SK-N-SH (cell line): ENCODE data around the gene SEBOX.

Source experiments
- EP300 ChIP-seq, 2 experiments: IDR thresholded peaks; 2 replicates each; pipeline versions ENCODE4 v1.4.0 to v1.6.1; 2012; ENCODE audit warnings: borderline replicate concordance in 1 of 2, low read depth in 1 of 2, low read length in 1 of 2
- EZH2phosphoT487 ChIP-seq: fragments of 200-600 bp; sonication (generic); IDR thresholded peaks from 2 replicates; pipeline ENCODE4 v1.6.1; 2017; ENCODE audit warnings: low read depth, mixed run types, mild to moderate bottlenecking, antibody characterized with exemption, moderate library complexity, borderline replicate concordance
- GABPA ChIP-seq: IDR thresholded peaks from 2 replicates; pipeline ENCODE4 v1.4.0; 2012; ENCODE audit warnings: low read depth, mild to moderate bottlenecking
- MXI1 ChIP-seq: IDR thresholded peaks from 2 replicates; pipeline ENCODE4 v1.6.1; 2012; ENCODE audit warnings: mild to moderate bottlenecking, low read depth, low read length, improper control_type of control experiment
- POLR2AphosphoS5 ChIP-seq: IDR thresholded peaks from 2 replicates; pipeline ENCODE4 v1.6.1; 2012; ENCODE audit warnings: low read depth, low read length
- RCOR1 ChIP-seq: fragments of 150-350 bp; IDR thresholded peaks from 2 replicates; pipeline ENCODE4 v1.6.1; 2017; ENCODE audit warnings: antibody characterized with exemption, low read length
- SIN3A ChIP-seq: IDR thresholded peaks from 2 replicates; pipeline ENCODE4 v1.6.1; 2012; ENCODE audit warnings: low read depth, mild to moderate bottlenecking, low read length, moderate library complexity, borderline replicate concordance
- TF ChIP-seq, protein P1 (sequence below): IDR thresholded peaks from 2 replicates; pipeline ENCODE4 v1.6.1; 2012; ENCODE audit warnings: mild to moderate bottlenecking, low read depth, low read length, moderate library complexity
- TF ChIP-seq, protein P2 (sequence below): fragments of 200-600 bp; sonication (generic); IDR thresholded peaks from 2 replicates; pipeline ENCODE4 v1.6.1; 2017; ENCODE audit warnings: antibody characterized with exemption, mild to moderate bottlenecking, moderate library complexity
- TF ChIP-seq, protein P3 (sequence below): IDR thresholded peaks from 2 replicates; pipeline ENCODE4 v1.4.0; 2012; ENCODE audit warnings: low read depth, borderline replicate concordance
- TF ChIP-seq, protein P4 (sequence below): IDR thresholded peaks from 2 replicates; pipeline ENCODE4 v1.4.0; 2012; ENCODE audit warnings: low read depth
- TF ChIP-seq, protein P5 (sequence below): fragments of 150-350 bp; IDR thresholded peaks from 2 replicates; pipeline ENCODE4 v1.6.1; 2017; ENCODE audit warnings: antibody characterized with exemption, low read length, low read depth, borderline replicate concordance

DNA sequence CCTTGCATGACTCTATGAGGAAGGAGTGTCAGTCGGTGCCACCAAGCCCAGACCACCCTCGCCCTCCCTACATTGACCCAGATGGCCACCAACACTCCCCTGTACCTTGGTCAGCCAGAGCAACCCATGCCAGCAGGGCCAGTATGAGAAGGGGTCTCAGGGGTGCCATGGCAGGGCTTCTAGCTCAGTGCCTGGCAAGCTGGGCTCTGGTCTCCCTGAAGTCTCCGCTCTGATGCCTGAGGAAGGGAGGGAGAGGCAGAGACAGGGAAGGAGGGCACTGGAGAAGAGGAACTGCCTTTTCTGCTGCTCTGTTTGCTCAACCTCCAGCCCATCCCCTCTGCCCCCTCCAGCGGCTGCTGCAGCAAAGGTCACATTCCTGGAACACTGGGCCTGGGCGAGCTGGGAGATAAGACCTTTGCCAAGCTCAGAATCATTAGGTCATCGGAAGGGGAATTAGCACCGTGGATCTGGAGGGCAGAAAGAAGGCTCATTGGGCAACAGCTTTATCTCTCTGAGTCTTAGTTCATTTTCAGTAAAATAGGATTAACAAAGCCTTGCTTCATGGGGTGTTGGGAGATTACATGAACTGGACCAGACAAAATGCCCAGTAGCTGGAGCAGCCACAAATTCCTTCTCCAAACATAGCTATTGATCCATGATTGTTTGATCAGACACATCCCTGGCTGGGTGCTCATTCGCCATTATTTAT lies 5.2 kb upstream of the SEBOX start, which contains the start of gene VTN:
- no peak for TF ChIP-seq SIN3A
- no peak for TF ChIP-seq EP300 (IDR thresholded peaks at IDR 0.05; ENCODE audit: borderline replicate concordance in 1 of 2, low read depth in 1 of 2, low read length in 1 of 2)
- TF ChIP-seq MXI1: no peak
- TF ChIP-seq, protein P1, sequence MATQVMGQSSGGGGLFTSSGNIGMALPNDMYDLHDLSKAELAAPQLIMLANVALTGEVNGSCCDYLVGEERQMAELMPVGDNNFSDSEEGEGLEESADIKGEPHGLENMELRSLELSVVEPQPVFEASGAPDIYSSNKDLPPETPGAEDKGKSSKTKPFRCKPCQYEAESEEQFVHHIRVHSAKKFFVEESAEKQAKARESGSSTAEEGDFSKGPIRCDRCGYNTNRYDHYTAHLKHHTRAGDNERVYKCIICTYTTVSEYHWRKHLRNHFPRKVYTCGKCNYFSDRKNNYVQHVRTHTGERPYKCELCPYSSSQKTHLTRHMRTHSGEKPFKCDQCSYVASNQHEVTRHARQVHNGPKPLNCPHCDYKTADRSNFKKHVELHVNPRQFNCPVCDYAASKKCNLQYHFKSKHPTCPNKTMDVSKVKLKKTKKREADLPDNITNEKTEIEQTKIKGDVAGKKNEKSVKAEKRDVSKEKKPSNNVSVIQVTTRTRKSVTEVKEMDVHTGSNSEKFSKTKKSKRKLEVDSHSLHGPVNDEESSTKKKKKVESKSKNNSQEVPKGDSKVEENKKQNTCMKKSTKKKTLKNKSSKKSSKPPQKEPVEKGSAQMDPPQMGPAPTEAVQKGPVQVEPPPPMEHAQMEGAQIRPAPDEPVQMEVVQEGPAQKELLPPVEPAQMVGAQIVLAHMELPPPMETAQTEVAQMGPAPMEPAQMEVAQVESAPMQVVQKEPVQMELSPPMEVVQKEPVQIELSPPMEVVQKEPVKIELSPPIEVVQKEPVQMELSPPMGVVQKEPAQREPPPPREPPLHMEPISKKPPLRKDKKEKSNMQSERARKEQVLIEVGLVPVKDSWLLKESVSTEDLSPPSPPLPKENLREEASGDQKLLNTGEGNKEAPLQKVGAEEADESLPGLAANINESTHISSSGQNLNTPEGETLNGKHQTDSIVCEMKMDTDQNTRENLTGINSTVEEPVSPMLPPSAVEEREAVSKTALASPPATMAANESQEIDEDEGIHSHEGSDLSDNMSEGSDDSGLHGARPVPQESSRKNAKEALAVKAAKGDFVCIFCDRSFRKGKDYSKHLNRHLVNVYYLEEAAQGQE: no peak
- TF ChIP-seq, protein P2, sequence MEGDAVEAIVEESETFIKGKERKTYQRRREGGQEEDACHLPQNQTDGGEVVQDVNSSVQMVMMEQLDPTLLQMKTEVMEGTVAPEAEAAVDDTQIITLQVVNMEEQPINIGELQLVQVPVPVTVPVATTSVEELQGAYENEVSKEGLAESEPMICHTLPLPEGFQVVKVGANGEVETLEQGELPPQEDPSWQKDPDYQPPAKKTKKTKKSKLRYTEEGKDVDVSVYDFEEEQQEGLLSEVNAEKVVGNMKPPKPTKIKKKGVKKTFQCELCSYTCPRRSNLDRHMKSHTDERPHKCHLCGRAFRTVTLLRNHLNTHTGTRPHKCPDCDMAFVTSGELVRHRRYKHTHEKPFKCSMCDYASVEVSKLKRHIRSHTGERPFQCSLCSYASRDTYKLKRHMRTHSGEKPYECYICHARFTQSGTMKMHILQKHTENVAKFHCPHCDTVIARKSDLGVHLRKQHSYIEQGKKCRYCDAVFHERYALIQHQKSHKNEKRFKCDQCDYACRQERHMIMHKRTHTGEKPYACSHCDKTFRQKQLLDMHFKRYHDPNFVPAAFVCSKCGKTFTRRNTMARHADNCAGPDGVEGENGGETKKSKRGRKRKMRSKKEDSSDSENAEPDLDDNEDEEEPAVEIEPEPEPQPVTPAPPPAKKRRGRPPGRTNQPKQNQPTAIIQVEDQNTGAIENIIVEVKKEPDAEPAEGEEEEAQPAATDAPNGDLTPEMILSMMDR: no peak
- no peak for TF ChIP-seq EZH2phosphoT487
- TF ChIP-seq, protein P3, sequence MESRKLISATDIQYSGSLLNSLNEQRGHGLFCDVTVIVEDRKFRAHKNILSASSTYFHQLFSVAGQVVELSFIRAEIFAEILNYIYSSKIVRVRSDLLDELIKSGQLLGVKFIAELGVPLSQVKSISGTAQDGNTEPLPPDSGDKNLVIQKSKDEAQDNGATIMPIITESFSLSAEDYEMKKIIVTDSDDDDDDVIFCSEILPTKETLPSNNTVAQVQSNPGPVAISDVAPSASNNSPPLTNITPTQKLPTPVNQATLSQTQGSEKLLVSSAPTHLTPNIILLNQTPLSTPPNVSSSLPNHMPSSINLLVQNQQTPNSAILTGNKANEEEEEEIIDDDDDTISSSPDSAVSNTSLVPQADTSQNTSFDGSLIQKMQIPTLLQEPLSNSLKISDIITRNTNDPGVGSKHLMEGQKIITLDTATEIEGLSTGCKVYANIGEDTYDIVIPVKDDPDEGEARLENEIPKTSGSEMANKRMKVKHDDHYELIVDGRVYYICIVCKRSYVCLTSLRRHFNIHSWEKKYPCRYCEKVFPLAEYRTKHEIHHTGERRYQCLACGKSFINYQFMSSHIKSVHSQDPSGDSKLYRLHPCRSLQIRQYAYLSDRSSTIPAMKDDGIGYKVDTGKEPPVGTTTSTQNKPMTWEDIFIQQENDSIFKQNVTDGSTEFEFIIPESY: no peak
- no peak; the same call in 1 of the 2 replicates for TF ChIP-seq RCOR1
- no peak for TF ChIP-seq POLR2AphosphoS5
- no peak for TF ChIP-seq GABPA
- TF ChIP-seq, protein P4, sequence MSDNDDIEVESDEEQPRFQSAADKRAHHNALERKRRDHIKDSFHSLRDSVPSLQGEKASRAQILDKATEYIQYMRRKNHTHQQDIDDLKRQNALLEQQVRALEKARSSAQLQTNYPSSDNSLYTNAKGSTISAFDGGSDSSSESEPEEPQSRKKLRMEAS: no peak
- TF ChIP-seq, protein P5, sequence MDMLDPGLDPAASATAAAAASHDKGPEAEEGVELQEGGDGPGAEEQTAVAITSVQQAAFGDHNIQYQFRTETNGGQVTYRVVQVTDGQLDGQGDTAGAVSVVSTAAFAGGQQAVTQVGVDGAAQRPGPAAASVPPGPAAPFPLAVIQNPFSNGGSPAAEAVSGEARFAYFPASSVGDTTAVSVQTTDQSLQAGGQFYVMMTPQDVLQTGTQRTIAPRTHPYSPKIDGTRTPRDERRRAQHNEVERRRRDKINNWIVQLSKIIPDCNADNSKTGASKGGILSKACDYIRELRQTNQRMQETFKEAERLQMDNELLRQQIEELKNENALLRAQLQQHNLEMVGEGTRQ: no peak
